CD4-positive, alpha-beta T cell (primary cell): Measurements from ENCODE around the gene GPS1. TPM values are rescaled to one million over a fixed set of nuclear protein-coding genes. Genes with fewer than 3 reads are reported as not detected.

Experiments
- ATAC-seq: fragments of 200-7000 bp; cut with Tn5 transposase; one replicate; pipeline ENCODE4 v1.10.0; 2022; ENCODE audit warnings: mild to moderate bottlenecking; ENCODE audit not compliant: poor library complexity
- CTCF ChIA-PET: fragments of 350-600 bp; sonication (Branson Sonifier 250); formaldehyde crosslinking; loops from one replicate; lab custom pipeline; 2021; ENCODE audit warnings: antibody characterized with exemption, inconsistent platforms; lab: Charles Lee
- POLR2A ChIA-PET: fragments of 350-600 bp; sonication (Branson Sonifier 250); formaldehyde crosslinking; loops from one replicate; lab custom pipeline; 2021; ENCODE audit warnings: antibody characterized with exemption, inconsistent platforms; lab: Charles Lee
- DNase-seq, 14 experiments: peaks; one replicate each; pipeline ENCODE4 v3.0.0-alpha.2; 2013 to 2020; ENCODE audit warnings: mixed read lengths in 2 of 14
- H3K27ac ChIP-seq, 2 donors: one replicate each; pipeline versions ENCODE4 v1.5.1 to v1.7.0; 2013; ENCODE audit warnings: low read length in 2 of 2, low read depth in 1 of 2, mild to moderate bottlenecking in 1 of 2
- H3K27me3 ChIP-seq, 2 experiments: 1 replicate in 1 of 2; 2 replicates in 1 of 2; pipeline versions ENCODE4 v1.6.1 to v1.7.0; 2013; ENCODE audit warnings: low read length in 2 of 2, control low read depth in 1 of 2, mild to moderate bottlenecking in 1 of 2, moderate library complexity in 1 of 2; ENCODE audit not compliant: insufficient read depth in 2 of 2, control insufficient read depth in 1 of 2
- H3K36me3 ChIP-seq: one replicate; pipeline ENCODE4 v1.6.1; 2013; ENCODE audit warnings: low read length, control low read depth; ENCODE audit not compliant: insufficient read depth
- H3K4me1 ChIP-seq: one replicate; pipeline ENCODE4 v1.6.1; 2013; ENCODE audit warnings: low read length, control low read depth; ENCODE audit not compliant: insufficient read depth
- H3K4me3 ChIP-seq: one replicate; pipeline ENCODE4 v1.5.1; 2013; ENCODE audit warnings: mild to moderate bottlenecking, low read length, moderate library complexity
- H3K9me3 ChIP-seq, 2 experiments: 1 replicate in 1 of 2; 2 replicates in 1 of 2; pipeline versions ENCODE4 v1.6.1 to v1.7.0; 2013; ENCODE audit warnings: low read length in 2 of 2, mild to moderate bottlenecking in 2 of 2, control low read depth in 1 of 2, moderate library complexity in 1 of 2; ENCODE audit not compliant: control insufficient read depth in 1 of 2, insufficient read depth in 1 of 2
- H3K27ac Mint-ChIP-seq: one replicate; pipeline ENCODE4 v1.8.0; 2020; ENCODE audit warnings: mixed read lengths
- H3K27me3 Mint-ChIP-seq: one replicate; pipeline ENCODE4 v1.8.0; 2021; ENCODE audit warnings: mixed read lengths
- H3K36me3 Mint-ChIP-seq: one replicate; pipeline ENCODE4 v1.8.0; 2021; ENCODE audit warnings: low read depth, mixed read lengths
- H3K4me1 Mint-ChIP-seq: one replicate; pipeline ENCODE4 v1.8.0; 2021; ENCODE audit warnings: low read depth, mixed read lengths
- H3K4me3 Mint-ChIP-seq: one replicate; pipeline ENCODE4 v1.8.0; 2020; ENCODE audit warnings: mild to moderate bottlenecking, mixed read lengths
- H3K9me3 Mint-ChIP-seq: one replicate; pipeline ENCODE4 v1.8.0; 2020; ENCODE audit warnings: mixed read lengths
- CTCF ChIP-seq: fragments of 200-600 bp; IDR thresholded peaks from one replicate; pipeline ENCODE4 v1.8.0; 2022; ENCODE audit warnings: antibody characterized with exemption, mild to moderate bottlenecking
- intact Hi-C, 2 experiments: fragments of 100-400 bp; cut with DNase I in 1 of 2; cut with micrococcal nuclease in 1 of 2; formaldehyde crosslinking; loops; one replicate each; pipeline versions ENCODE4 v1.15.1 to v1.9.0; 2023 to 2025; cut with DNase I, micrococcal nuclease
- total RNA-seq, 174 experiments: library from RNA in 2 of 174; stranded (reverse) in 2 of 174; gene quantifications; one replicate each; pipeline ENCODE4 v1.2.3 and lab custom pipeline; 2021 to 2026

GPS1 gene
- total RNA-seq, 2 experiments from 2014 or later = 64.6 to 69.3 TPM

- POLR2A ChIA-PET = no interaction called here
- no peak for ATAC-seq
Measured at GRCh38 chr17:82078433-82078832, 26.7 kb downstream of the GPS1 start.

GRCh38 chr17:82079001-82079677, 27.4 kb downstream of the GPS1 start:
- Histone ChIP-seq H3K4me1 (no peaks in the 10 kb centered on the region), H3K4me3 (no peak overlapping the region), H3K27me3 (no peaks in the 10 kb centered on the region), H3K36me3 (peaks cover 44% of the 10 kb centered on the region), H3K27ac (no peak overlapping the region), H3K9me3 (no peaks in the 10 kb centered on the region)
- Mint-ChIP-seq H3K27me3 (no peaks in the 10 kb centered on the region), H3K4me3 (no peak overlapping the region), H3K27ac (no peak overlapping the region), H3K4me1 (no peaks in the 10 kb centered on the region), H3K9me3 (no peaks in the 10 kb centered on the region), H3K36me3 (peaks cover 26% of the 10 kb centered on the region)
- peak in 1 of 14 experiments; percentile 0 for DNase-seq
- intact Hi-C loops = no loop called here
- TF ChIP-seq CTCF = no peak
- ChIA-PET POLR2A (no interaction called here), CTCF (no interaction called here)
- no peak for ATAC-seq

More at GRCh38 chr17:82078433-82078832, 26.7 kb downstream of the GPS1 start:
- no peaks in the 10 kb centered on the region for H3K4me1 Mint-ChIP-seq
- Histone ChIP-seq H3K9me3 (no peaks in the 10 kb centered on the region), H3K27me3 (no peaks in the 10 kb centered on the region), H3K36me3 (peaks cover 39% of the 10 kb centered on the region), H3K27ac (no peak overlapping the region), H3K4me3 (no peak overlapping the region), H3K4me1 (no peaks in the 10 kb centered on the region)
- H3K9me3 Mint-ChIP-seq = no peaks in the 10 kb centered on the region
- CTCF ChIA-PET = no interaction called here
- intact Hi-C loops = no loop called here
- H3K27me3 Mint-ChIP-seq = no peaks in the 10 kb centered on the region
- peak overlapping the region; percentile 30 for H3K4me3 Mint-ChIP-seq
- peak in 1 of 14 experiments; percentile 0 for DNase-seq
- H3K36me3 Mint-ChIP-seq = peaks cover 22% of the 10 kb centered on the region
- no peak for TF ChIP-seq CTCF
- no peak overlapping the region for H3K27ac Mint-ChIP-seq

GRCh38 chr17:82080048-82080788, 28.5 kb downstream of the GPS1 start:
- POLR2A ChIA-PET = no interaction called here

More at GRCh38 chr17:82080048-82080788, 28.5 kb downstream of the GPS1 start:
- Histone ChIP-seq H3K36me3 (peaks cover 53% of the 10 kb centered on the region), H3K27me3 (no peaks in the 10 kb centered on the region), H3K9me3 (no peaks in the 10 kb centered on the region), H3K27ac (no peak overlapping the region), H3K4me1 (no peaks in the 10 kb centered on the region), H3K4me3 (no peak overlapping the region)
- no peak for ATAC-seq
- TF ChIP-seq CTCF = no peak
- intact Hi-C loops = no loop called here
- H3K4me3 Mint-ChIP-seq = no peak overlapping the region
- H3K4me1 Mint-ChIP-seq = no peaks in the 10 kb centered on the region
- no peaks in the 10 kb centered on the region for H3K27me3 Mint-ChIP-seq
- H3K27ac Mint-ChIP-seq = no peak overlapping the region
- H3K9me3 Mint-ChIP-seq = no peaks in the 10 kb centered on the region
- peaks cover 30% of the 10 kb centered on the region for H3K36me3 Mint-ChIP-seq
- CTCF ChIA-PET = no interaction called here
- peak in 1 of 14 experiments; percentile 0 for DNase-seq
